Posterior cingulate gyrus (tissue), 11 donors: Measurements from ENCODE around the gene RALGAPA2.

Experiments used
- DNase-seq, 10 donors: peaks; one replicate each; pipeline versions ENCODE4 v3.0.0 to v3.0.0-alpha.2; 2020 to 2021; ENCODE audit warnings: mixed read lengths in 3 of 10
- intact Hi-C: fragments of 100-400 bp; cut with DNase I; formaldehyde crosslinking; loops from one replicate; pipeline ENCODE4 v1.15.1; 2023

Gene RALGAPA2

DNA sequence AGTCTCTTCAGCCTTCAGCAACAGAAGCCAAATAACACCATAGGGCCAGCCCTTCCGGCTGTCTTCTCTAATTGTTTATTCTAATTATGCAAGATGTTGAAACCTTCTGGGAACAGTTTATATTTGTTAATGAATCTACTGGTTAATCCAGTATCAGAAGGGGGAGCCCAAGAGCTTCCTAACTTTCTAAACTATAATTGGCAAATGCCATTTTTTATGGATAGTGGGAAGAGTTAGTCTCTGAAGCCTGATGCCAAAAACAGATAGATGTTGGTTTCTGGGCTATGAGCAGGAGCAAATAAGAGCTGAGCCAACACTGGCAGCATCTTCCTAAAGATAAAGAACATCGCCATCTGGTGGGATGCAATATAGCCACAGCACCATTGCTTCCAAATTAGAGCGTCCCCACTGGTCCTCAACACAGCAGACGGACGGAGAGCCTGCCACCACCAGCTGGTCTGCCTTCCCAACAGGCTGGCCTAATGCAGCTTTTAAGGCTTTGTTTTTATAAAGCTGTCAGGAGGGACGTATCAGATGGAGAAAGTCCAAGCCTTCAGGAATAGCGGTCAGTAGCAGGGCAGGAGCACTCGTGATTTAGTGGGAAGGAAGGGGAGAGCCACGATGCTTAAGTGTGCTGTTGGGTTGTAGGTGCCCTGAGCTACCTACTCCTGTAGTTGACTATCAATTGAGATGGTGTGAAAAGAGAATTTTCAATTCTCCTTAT, 118.8 kb downstream of the RALGAPA2 start:
- peak in 8 of 10 donors; percentile 18 to 91 (median 42) for DNase-seq
- intact Hi-C loops = loop anchor here (10.0 kb wide), 2 partner anchors 231 to 509 kb away; no protein-coding TSS in a partner anchor

DNA sequence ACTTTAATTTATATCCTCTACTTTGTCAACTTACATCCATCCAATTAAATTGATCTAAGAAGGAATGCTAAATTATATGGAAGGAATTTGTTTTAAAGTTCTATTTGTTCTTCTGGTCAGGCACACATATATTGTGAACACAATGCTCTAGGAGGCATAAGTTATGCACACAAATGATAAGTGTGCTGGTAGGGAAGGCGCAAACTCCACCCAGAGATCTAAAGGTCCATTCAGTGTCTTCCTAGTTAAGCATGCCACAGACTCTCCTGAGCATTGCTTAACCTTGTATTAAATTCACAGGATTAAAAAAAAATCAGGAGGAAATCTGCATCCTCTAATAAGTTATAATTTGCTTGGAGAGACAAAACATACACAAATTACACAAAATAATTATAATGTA, 127.3 kb downstream of the RALGAPA2 start:
- DNase-seq = no peak
- intact Hi-C loops = no loop called here

- intact Hi-C loops = no loop called here
- no peak for DNase-seq
Observed at GRCh38 chr20:20582734-20583133, 129.7 kb downstream of the RALGAPA2 start.

GRCh38 chr20:20580139-20580538, 132.3 kb downstream of the RALGAPA2 start:
- DNase-seq = no peak
- intact Hi-C loops = no loop called here

- no peak for DNase-seq
- intact Hi-C loops = no loop called here
Observed at GRCh38 chr20:20578838-20579237, 133.6 kb downstream of the RALGAPA2 start.

GRCh38 chr20:20573797-20574196, 138.6 kb downstream of the RALGAPA2 start:
- intact Hi-C loops = no loop called here

DNA sequence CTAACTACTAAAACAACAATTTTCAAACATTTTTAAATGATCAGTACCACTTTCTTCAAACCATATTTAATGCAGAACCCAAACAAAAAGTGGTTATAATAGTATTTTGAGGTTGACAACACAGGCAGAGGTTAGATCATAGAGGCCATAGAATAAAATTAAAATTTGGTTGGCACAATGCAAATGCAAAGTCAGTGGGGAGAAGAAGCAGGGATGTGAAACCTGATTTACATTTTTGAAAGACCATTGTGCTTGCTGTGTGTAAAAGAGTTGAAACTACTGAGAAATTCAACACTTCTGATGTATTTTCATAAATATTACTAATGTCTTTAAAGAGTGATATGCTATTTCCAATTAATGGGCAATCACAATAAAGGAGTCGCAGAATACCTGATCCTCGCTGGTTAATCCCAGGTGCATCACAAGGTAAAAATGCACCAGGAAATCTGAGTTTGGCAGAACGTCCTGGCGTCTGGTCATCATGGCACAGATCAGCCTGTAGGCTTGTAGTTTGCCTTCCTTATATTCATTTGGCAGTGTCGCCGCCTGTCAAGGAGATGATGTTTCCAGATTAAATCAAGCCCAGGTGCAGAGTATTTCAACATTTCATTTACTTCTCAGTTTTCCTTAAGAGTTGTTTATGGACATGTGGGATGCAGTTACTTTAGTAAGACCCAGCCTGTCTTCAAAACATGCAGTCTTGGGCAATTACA, 141.2 kb downstream of the RALGAPA2 start:
- intact Hi-C loops = no loop called here
- DNase-seq = no peak

More at GRCh38 chr20:20573797-20574196, 138.6 kb downstream of the RALGAPA2 start:
- DNase-seq = no peak

GRCh38 chr20:20568604-20569205, 143.7 kb downstream of the RALGAPA2 start:
- peak in 7 of 10 donors; percentile 16 to 90 (median 56) for DNase-seq

GRCh38 chr20:20567712-20568111, 144.7 kb downstream of the RALGAPA2 start:
- intact Hi-C loops = loop anchor here (1.0 to 10.0 kb wide), 4 partner anchors 55 to 483 kb away; no protein-coding TSS in a partner anchor
- DNase-seq = no peak

More at GRCh38 chr20:20568604-20569205, 143.7 kb downstream of the RALGAPA2 start:
- intact Hi-C loops = loop anchor here (1.0 to 10.0 kb wide), 4 partner anchors 56 to 484 kb away; no protein-coding TSS in a partner anchor

GRCh38 chr20:20566516-20566915, 145.9 kb downstream of the RALGAPA2 start:
- intact Hi-C loops = loop anchor here (5.0 to 10.0 kb wide), 2 partner anchors 54 to 482 kb away; no protein-coding TSS in a partner anchor
- no peak for DNase-seq

DNA sequence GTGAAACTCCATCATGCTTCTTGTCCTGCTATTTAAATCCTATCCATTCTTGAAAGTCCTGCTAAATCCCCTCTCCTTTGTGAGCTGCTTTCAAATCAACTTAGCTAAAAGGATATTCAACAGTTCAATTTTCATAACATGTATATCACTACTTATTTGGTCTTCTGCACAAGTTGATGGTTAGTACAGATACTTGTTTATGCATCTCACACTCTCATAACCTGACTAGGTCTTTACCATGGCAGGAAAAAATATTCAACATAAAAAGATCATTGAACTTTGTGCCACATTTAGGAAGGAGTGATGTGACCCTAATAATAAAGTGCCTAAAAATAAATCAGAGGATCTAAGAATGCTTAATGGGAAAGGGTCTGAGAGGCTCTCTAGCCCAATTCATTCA, 148.2 kb downstream of the RALGAPA2 start:
- intact Hi-C loops = loop anchor here (10.0 kb wide), 1 partner anchor 479 kb away; no protein-coding TSS in a partner anchor
- DNase-seq = no peak

GRCh38 chr20:20562507-20562906, 149.9 kb downstream of the RALGAPA2 start:
- intact Hi-C loops = loop anchor here (10.0 kb wide), 1 partner anchor 478 kb away; no protein-coding TSS in a partner anchor
- DNase-seq = no peak

DNA sequence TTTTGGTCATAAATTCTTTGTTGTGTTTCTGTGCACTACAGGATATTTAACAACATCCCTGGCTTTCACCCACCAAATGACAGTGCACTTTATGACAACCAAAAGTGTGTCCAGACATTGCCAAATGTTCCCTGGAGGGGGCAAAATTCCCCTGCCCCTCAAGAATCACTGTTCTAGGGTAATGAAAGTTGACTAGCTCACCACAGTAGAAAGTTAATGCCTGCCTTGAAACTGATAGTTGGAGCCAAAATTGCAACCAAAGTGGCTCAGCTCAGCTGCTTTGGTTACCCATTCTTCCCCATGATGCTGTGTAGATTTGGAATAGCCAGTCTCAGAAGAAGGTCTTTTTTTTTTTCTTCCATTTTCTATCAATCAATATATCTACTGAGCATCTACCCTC, 150.6 kb downstream of the RALGAPA2 start:
- intact Hi-C loops = loop anchor here (10.0 kb wide), 1 partner anchor 477 kb away; no protein-coding TSS in a partner anchor
- DNase-seq = no peak

DNA sequence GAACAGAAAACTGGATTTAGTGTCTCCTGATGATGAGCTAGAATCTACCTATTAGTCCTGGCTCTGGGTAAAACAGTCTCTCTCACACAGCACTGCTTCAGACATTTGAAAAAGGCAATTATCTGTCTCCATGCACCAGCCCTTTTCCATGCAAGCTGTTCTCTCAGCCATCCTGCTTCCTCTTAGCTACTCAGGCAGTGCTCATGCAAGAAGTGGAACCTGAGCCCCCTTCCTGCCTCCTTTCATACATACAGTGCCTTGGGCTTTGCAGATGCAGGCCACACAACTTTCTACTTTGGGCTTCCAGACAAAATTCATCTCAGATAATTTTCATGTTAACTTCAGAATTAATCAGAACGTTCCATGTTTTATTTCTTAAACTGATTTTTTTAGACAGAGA, 151.3 kb downstream of the RALGAPA2 start:
- intact Hi-C loops = loop anchor here (10.0 kb wide), 1 partner anchor 476 kb away; no protein-coding TSS in a partner anchor
- DNase-seq = no peak

DNA sequence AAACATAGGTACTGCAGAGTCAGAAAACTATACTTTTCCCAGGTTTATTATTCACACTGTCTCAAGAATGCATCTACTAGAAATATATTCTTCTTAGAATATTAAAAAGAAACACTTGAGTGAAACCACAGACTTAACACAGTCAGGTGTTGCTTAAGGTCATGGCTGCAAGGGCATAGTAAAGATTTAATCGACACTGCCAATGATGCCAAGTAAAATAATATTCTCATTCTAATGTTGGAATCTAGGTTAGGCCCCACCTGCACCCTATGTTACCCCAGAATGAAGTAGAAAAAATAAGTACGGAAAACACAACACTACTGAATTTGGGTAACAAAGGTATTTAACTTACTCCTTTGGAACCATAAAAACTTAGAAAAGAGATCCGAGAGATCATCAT, 155.0 kb downstream of the RALGAPA2 start:
- DNase-seq = no peak
- intact Hi-C loops = no loop called here

- DNase-seq = no peak
- intact Hi-C loops = no loop called here
Observed at GRCh38 chr20:20555838-20556237, 156.6 kb downstream of the RALGAPA2 start.

DNA sequence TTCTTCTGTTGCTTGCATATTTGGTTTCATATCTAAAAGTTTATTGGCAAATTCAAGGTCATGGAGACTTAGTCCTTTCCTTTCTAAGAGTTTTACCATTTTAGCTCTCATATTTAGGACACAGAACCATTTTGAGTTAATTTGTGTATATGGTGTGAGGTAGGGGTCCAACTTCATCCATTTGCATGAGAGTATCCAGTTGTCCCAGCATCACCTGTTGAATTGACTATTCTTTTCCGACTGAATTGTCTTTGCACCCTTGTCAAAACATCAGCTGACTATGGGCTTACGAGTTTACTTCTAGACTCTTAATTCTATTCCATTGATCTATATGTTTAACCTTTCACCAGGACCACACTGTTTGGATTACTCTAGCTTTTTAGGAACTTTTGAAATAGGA, 157.5 kb downstream of the RALGAPA2 start:
- intact Hi-C loops = no loop called here
- no peak for DNase-seq

DNA sequence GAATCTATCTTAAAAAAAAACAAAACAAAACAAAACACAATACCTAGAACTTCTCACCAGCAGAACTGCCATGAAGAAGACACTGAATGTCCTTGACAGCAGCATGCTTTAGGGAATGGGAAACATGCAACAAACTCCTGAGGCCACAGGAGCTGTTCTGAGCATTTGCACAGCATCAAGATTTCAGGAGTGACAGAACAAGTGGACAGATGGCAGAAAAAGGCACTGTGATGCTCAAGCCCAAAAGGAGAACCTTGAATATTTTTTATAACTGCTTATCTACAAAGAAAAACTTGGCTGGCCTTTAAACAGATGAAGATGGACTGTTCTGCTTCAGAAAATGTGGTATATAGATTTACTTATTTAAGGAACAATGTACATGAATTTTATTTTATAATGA, 158.9 kb downstream of the RALGAPA2 start:
- intact Hi-C loops = no loop called here
- no peak for DNase-seq

GRCh38 chr20:20552076-20552475, 160.4 kb downstream of the RALGAPA2 start:
- no peak for DNase-seq
- intact Hi-C loops = no loop called here

GRCh38 chr20:20551409-20551808, 161.0 kb downstream of the RALGAPA2 start:
- intact Hi-C loops = no loop called here

DNA sequence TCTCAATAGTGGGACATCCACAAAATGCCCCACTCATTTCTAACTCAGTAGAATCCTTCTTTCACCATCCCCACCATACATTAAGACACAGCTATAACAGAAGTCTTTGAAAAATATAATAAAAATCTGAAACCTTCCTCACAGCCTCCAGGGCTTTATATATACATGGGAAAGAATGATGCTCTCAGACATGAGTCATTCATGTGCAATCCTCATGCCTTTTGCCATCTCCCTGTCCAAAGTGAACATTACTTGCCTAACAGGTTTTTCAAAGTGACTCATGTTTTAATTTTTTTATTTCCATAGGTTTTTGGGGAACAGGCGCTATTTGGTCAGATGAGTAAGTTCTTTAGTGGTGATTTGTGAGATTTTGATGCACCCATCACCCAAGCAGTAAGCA, 162.7 kb downstream of the RALGAPA2 start:
- no peak for DNase-seq
- intact Hi-C loops = no loop called here

More at GRCh38 chr20:20551409-20551808, 161.0 kb downstream of the RALGAPA2 start:
- no peak for DNase-seq
